GM12801 (cell line): ENCODE data around the gene KRT77.

Source experiments
- TF ChIP-seq, protein P1 (sequence below): IDR thresholded peaks from one replicate; pipeline ENCODE4 v1.5.1; 2011; ENCODE audit warnings: control low read depth; ENCODE audit not compliant: insufficient read length; ENCODE audit errors: extremely low read depth

The KRT77 gene

DNA sequence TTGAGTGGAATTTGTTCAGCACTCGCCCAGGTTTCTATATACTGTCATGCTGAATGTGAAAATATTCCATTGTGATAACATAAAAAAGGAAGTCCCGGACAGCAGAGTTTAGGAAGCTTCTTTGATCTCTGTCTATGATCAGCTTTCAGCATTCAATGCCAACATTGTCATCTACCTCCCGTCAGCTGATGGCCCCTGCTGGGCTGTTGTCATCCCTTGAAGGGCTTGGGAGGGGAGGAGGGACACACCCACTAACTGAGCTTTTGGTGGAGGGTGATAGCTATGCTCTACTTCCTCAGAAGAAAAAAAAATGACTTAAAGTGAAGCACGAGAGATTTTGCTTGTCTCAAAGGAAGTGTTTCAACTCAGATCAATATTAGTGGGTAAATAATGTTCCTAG is 4.7 kb upstream of the KRT77 start:
- TF ChIP-seq, protein P1, sequence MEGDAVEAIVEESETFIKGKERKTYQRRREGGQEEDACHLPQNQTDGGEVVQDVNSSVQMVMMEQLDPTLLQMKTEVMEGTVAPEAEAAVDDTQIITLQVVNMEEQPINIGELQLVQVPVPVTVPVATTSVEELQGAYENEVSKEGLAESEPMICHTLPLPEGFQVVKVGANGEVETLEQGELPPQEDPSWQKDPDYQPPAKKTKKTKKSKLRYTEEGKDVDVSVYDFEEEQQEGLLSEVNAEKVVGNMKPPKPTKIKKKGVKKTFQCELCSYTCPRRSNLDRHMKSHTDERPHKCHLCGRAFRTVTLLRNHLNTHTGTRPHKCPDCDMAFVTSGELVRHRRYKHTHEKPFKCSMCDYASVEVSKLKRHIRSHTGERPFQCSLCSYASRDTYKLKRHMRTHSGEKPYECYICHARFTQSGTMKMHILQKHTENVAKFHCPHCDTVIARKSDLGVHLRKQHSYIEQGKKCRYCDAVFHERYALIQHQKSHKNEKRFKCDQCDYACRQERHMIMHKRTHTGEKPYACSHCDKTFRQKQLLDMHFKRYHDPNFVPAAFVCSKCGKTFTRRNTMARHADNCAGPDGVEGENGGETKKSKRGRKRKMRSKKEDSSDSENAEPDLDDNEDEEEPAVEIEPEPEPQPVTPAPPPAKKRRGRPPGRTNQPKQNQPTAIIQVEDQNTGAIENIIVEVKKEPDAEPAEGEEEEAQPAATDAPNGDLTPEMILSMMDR = no peak

DNA sequence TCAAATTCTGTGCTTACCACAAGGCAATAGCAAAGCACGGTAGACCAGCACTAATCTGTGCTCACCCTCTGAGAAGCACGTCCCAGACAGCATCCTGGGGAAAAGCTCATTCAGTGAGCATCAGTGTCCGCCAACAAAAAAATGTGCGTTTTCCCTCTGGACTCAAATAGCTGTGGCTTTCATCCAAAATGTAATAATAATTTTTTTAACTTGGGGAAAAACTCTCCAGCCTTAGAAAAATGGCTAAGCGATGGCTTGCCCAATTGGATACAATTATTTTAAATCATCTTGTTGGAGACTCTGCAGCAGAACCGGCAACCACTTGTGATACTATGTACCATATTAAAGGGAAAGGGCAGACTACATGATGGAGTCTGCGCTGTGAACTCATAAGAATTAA is 1.1 kb upstream of the KRT77 start:
- TF ChIP-seq, protein P1 = no peak

DNA sequence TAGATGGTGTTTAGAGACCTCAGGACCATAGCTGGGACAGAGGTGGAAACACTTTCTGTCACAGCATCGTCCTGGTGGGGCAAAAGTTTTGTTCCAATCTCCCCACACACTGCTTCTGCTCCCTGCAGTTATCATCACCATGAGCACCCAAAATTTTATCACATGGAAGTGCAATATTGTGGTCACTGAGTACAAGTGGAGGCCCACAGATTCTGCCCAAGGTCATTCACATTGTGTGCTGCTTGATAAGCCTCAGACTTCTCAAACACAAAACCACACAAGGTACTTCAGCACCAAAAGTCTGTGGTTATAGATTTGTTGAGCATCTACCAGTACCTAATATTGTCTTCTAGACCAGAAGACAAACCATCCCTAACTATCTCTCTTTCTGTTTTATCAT is 554 bp upstream of the KRT77 start:
- TF ChIP-seq, protein P1 = no peak

DNA sequence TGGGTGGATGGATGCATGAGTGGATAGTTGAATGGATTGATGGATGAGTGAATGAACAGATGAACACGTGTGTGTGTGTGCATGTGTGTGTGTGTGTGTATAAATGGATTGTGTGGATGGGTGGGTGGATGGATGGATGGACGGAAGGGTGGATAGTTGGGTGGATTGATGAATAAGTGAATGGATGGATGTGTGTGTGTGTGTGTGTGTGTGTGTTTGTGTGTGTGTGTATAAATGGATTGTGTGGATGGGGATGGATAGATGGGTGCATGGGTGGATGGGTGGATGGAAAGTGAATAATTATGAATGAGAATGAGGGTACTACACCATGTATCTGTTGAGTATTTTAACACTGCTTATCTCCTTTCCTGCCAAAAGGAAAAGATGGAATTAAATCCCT is 986 bp downstream of the KRT77 start:
- TF ChIP-seq, protein P1 = no peak

DNA sequence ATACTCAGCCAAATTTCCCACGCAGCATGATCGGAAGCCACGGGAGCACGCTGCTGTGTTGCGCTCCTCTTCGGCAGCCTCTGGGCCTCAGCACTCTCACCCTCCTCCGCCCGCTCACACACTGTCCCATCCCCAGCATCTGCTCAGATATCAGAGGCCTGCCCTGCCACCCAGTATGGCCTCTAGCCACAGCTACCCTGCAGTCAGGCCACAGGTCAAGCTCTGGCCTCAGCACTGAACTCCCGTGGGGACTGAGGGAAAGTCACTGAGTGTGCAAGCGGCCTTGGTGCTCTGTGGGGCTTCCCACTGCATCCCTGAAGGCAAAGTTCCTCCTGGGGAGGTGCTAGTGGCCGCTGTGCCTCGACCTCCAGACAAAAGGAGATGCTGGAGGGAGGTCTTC is 2.0 kb downstream of the KRT77 start:
- TF ChIP-seq, protein P1 = no peak

DNA sequence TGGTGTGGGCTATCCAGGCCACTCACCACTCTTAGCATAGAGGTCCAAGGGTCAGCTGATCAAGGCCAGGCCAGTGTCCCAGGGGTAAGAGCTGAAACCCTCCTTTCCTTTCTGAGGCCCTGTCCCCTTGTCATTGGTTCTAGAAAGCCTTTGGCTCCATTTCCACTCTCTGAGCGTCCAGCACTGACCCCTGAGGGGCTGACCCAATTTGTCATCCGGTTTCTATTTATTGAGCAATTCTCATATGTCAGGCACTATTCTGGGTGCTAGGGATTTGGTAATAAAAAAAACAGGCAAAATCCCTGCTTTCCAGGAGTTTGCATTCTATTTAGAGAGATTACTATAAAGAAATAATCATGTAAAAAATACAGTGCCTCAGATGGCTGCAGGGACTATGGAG is 3.4 kb downstream of the KRT77 start:
- TF ChIP-seq, protein P1 = no peak

DNA sequence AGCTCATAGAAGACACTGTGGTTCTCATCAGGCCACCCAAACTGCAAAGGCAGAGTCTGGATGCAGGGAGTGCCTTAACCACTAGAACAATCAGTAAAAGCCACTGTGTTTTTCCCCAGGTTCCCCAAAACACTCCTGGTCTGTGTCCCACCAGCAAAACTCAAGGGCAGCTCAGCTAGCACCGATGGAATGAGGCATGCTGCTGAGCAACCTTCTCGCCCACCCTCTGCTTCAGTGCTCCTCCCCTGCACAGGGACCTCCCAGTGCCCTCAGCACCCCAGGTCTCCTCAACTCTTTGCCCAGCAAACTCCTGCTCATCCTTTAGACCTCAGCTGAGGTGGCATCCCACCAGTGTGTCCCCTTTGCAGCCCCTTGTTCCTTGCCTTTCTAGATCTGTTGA is 4.0 kb downstream of the KRT77 start:
- TF ChIP-seq, protein P1 = no peak
